H1 (cell line): ENCODE data around the gene EFHD1. TPM values are rescaled to one million over a fixed set of nuclear protein-coding genes. Genes with fewer than 3 reads are reported as not detected.

Experiments used
- CTCF ChIA-PET: fragments of 300-600 bp; sonication (Branson Sonifier 250); formaldehyde crosslinking; loops from one replicate; lab custom pipeline; 2021; ENCODE audit not compliant: partially characterized antibody; lab: Charles Lee
- POLR2A ChIA-PET: fragments of 300-600 bp; sonication (Branson Sonifier 250); formaldehyde crosslinking; loops from one replicate; lab custom pipeline; 2021; ENCODE audit warnings: inconsistent platforms; ENCODE audit not compliant: partially characterized antibody; lab: Charles Lee
- DNase-seq, 2 experiments: peaks; one replicate each; pipeline versions ENCODE4 v3.0.0 to v3.0.0-alpha.2; 2010 to 2022; ENCODE audit warnings: low spot score in 2 of 2, low read depth in 1 of 2, mixed read lengths in 1 of 2
- FAIRE-seq: peaks from 2 replicates; lab custom pipeline; 2011; peaks lifted over from hg19 to GRCh38; lab: Jason Lieb, UNC
- H2AFZ ChIP-seq: 2 replicates; pipeline ENCODE4 v1.8.1; 2012; ENCODE audit warnings: low read length, inconsistent platforms
- H2AK5ac ChIP-seq: 2 replicates; pipeline ENCODE4 v1.6.1; 2013; ENCODE audit warnings: low read depth, low read length
- H2BK120ac ChIP-seq: replicated peaks from 2 replicates; pipeline ENCODE3; 2013; ENCODE audit warnings: low read depth, low read length, inconsistent platforms
- H2BK12ac ChIP-seq: 2 replicates; pipeline ENCODE4 v1.6.1; 2013; ENCODE audit warnings: low read depth, low read length
- H2BK15ac ChIP-seq: 2 replicates; pipeline ENCODE4 v1.6.1; 2013; ENCODE audit warnings: low read length
- H2BK20ac ChIP-seq: 2 replicates; pipeline ENCODE4 v1.6.1; 2013; ENCODE audit warnings: low read length
- H2BK5ac ChIP-seq: 2 replicates; pipeline ENCODE4 v1.6.1; 2013; ENCODE audit warnings: low read depth, low read length
- H3K14ac ChIP-seq: 2 replicates; pipeline ENCODE4 v1.6.1; 2013; ENCODE audit warnings: inconsistent platforms; ENCODE audit not compliant: insufficient read length
- H3K18ac ChIP-seq: 2 replicates; pipeline ENCODE4 v1.6.1; 2013; ENCODE audit warnings: low read length; ENCODE audit errors: extremely low read depth
- H3K23ac ChIP-seq: 2 replicates; pipeline ENCODE4 v1.6.1; 2013; ENCODE audit warnings: inconsistent platforms; ENCODE audit not compliant: insufficient read length
- H3K23me2 ChIP-seq: 2 replicates; pipeline ENCODE4 v1.6.1; 2013; ENCODE audit warnings: low read depth, low read length
- H3K27ac ChIP-seq: 2 replicates; pipeline ENCODE4 v1.6.1; 2011; ENCODE audit warnings: low read depth, low read length, inconsistent platforms
- H3K27me3 ChIP-seq, 4 experiments: replicated peaks in 1 of 4; 1 replicate in 1 of 4; 2 replicates in 3 of 4; pipeline versions ENCODE4 v1.6.1 to v1.8.1; 2011 to 2013; ENCODE audit warnings: low read length in 3 of 4, mild to moderate bottlenecking in 3 of 4, inconsistent platforms in 2 of 4, mixed read lengths in 2 of 4, moderate library complexity in 1 of 4; ENCODE audit not compliant: control insufficient read depth in 3 of 4, insufficient read depth in 3 of 4; ENCODE audit errors: extremely low read depth in 1 of 4
- H3K36me3 ChIP-seq, 4 experiments: 2 replicates each; pipeline versions ENCODE4 v1.6.1 to v1.8.1; 2011 to 2013; ENCODE audit warnings: mild to moderate bottlenecking in 4 of 4, low read length in 3 of 4, moderate library complexity in 2 of 4, control low read depth in 1 of 4, inconsistent platforms in 1 of 4; ENCODE audit not compliant: insufficient read depth in 4 of 4, control insufficient read depth in 2 of 4
- H3K4ac ChIP-seq: replicated peaks from 2 replicates; pipeline ENCODE3; 2013; ENCODE audit warnings: low read length, low read depth, mixed read lengths, inconsistent platforms; ENCODE audit not compliant: insufficient read length
- H3K4me1 ChIP-seq, 4 experiments: replicated peaks in 1 of 4; 1 replicate in 1 of 4; 2 replicates in 3 of 4; pipeline versions ENCODE4 v1.6.1 to v1.8.1; 2011 to 2013; ENCODE audit warnings: low read length in 3 of 4, inconsistent platforms in 2 of 4, mixed read lengths in 1 of 4; ENCODE audit not compliant: insufficient read depth in 4 of 4, control insufficient read depth in 3 of 4
- H3K4me2 ChIP-seq, 2 experiments: 2 replicates each; pipeline versions ENCODE4 v1.6.1 to v1.8.1; 2011 to 2013; ENCODE audit warnings: low read depth in 2 of 2, low read length in 2 of 2, control low read depth in 1 of 2, inconsistent platforms in 1 of 2, mild to moderate bottlenecking in 1 of 2; ENCODE audit not compliant: insufficient read depth in 1 of 2
- H3K4me3 ChIP-seq, 4 experiments: fragments of 200-600, 300-600 bp in 1 of 4; sonication (generic), shearing (Covaris generic), sonication (Bioruptor Twin) in 1 of 4; 2 replicates each; pipeline versions ENCODE4 v1.5.1 to v1.8.1; 2011 to 2016; ENCODE audit warnings: low read length in 4 of 4, low read depth in 3 of 4, control low read depth in 2 of 4, inconsistent platforms in 2 of 4, mild to moderate bottlenecking in 2 of 4, mixed read lengths in 1 of 4, moderate library complexity in 1 of 4; ENCODE audit not compliant: insufficient read depth in 2 of 4; ENCODE audit errors: extremely low read depth in 1 of 4
- H3K56ac ChIP-seq: replicated peaks from 2 replicates; pipeline ENCODE3; 2013; ENCODE audit warnings: low read depth, mild to moderate bottlenecking, mixed read lengths, low read length, inconsistent platforms; ENCODE audit not compliant: insufficient read length
- H3K79me1 ChIP-seq: 2 replicates; pipeline ENCODE4 v1.6.1; 2013; ENCODE audit warnings: low read depth, low read length, control low read depth
- H3K79me2 ChIP-seq, 2 experiments: 2 replicates each; pipeline versions ENCODE4 v1.6.1 to v1.8.1; 2012 to 2013; ENCODE audit warnings: low read length in 2 of 2, mild to moderate bottlenecking in 2 of 2, inconsistent platforms in 1 of 2; ENCODE audit not compliant: insufficient read depth in 2 of 2, control insufficient read depth in 1 of 2
- H3K9ac ChIP-seq, 4 experiments: replicated peaks in 1 of 4; 1 replicate in 1 of 4; 2 replicates in 3 of 4; pipeline versions ENCODE4 v1.6.1 to v1.8.1; 2011 to 2013; ENCODE audit warnings: low read depth in 3 of 4, low read length in 3 of 4, control low read depth in 2 of 4, mild to moderate bottlenecking in 2 of 4, moderate library complexity in 2 of 4, inconsistent platforms in 1 of 4; ENCODE audit errors: extremely low read depth in 1 of 4
- H3K9me3 ChIP-seq, 2 experiments: 2 replicates each; pipeline versions ENCODE4 v1.6.1 to v1.8.1; 2012 to 2013; ENCODE audit warnings: mild to moderate bottlenecking in 2 of 2, moderate library complexity in 2 of 2, control low read depth in 1 of 2, inconsistent platforms in 1 of 2, low read depth in 1 of 2, low read length in 1 of 2, mixed read lengths in 1 of 2; ENCODE audit not compliant: insufficient read depth in 2 of 2
- H4K20me1 ChIP-seq, 2 experiments: replicated peaks in 1 of 2; 2 replicates each; pipeline versions ENCODE3 to v1.8.1; 2011 to 2013; ENCODE audit warnings: inconsistent platforms in 2 of 2, low read length in 2 of 2, mild to moderate bottlenecking in 1 of 2; ENCODE audit not compliant: insufficient read depth in 2 of 2, control insufficient read depth in 1 of 2
- H4K5ac ChIP-seq: 2 replicates; pipeline ENCODE4 v1.6.1; 2013; ENCODE audit warnings: low read length, low read depth, mixed read lengths, inconsistent platforms; ENCODE audit not compliant: insufficient read length
- H4K8ac ChIP-seq: 2 replicates; pipeline ENCODE4 v1.8.0; 2013; ENCODE audit warnings: mild to moderate bottlenecking, moderate library complexity, low read length, inconsistent platforms; ENCODE audit not compliant: insufficient read depth; ENCODE audit errors: extremely low read depth
- H4K91ac ChIP-seq: replicated peaks from 2 replicates; pipeline ENCODE3; 2013; ENCODE audit warnings: low read length, mixed read lengths, inconsistent platforms; ENCODE audit not compliant: insufficient read length
- BCL11A ChIP-seq, 2 experiments: IDR thresholded peaks; one replicate each; pipeline ENCODE4 v1.6.1; 2011; ENCODE audit warnings: low read depth in 2 of 2, low read length in 2 of 2, mild to moderate bottlenecking in 2 of 2
- CBX5 ChIP-seq: fragments of 300-800, 300-1000 bp; sonication (generic); IDR thresholded peaks from 2 replicates; pipeline ENCODE4 v1.7.1; 2016; ENCODE audit warnings: antibody characterized with exemption, low read length, low read depth
- CBX8 ChIP-seq: fragments of 300-800, 300-1000 bp; sonication (generic); IDR thresholded peaks from 2 replicates; pipeline ENCODE4 v1.7.1; 2016; ENCODE audit warnings: low read depth, low read length, borderline replicate concordance
- CHD2 ChIP-seq: IDR thresholded peaks from 2 replicates; pipeline ENCODE4 v1.6.1; 2012; ENCODE audit warnings: low read length, improper control_type of control experiment
- CREB1 ChIP-seq: IDR thresholded peaks from 2 replicates; pipeline ENCODE4 v1.6.1; 2012; ENCODE audit warnings: inconsistent platforms
- KDM5A ChIP-seq: fragments of 200-600 bp; IDR thresholded peaks from 2 replicates; pipeline ENCODE4 v1.7.1; 2012; ENCODE audit warnings: mild to moderate bottlenecking, low read length, inconsistent platforms, mixed read lengths
- MAFK ChIP-seq: IDR thresholded peaks from 2 replicates; pipeline ENCODE4 v1.6.1; 2012; ENCODE audit warnings: low read depth, mild to moderate bottlenecking, improper control_type of control experiment, low read length
- RAD21 ChIP-seq, 2 experiments: IDR thresholded peaks in 1 of 2; conservative IDR thresholded peaks in 1 of 2; 2 replicates each; pipeline ENCODE4 v1.6.1; 2011; ENCODE audit warnings: low read depth in 2 of 2, low read length in 2 of 2, improper control_type of control experiment in 1 of 2, inconsistent platforms in 1 of 2, mild to moderate bottlenecking in 1 of 2, moderate library complexity in 1 of 2
- SIX5 ChIP-seq: IDR thresholded peaks from 2 replicates; pipeline ENCODE4 v1.6.1; 2011; ENCODE audit warnings: mild to moderate bottlenecking, low read depth, low read length
- SP2 ChIP-seq: IDR thresholded peaks from 2 replicates; pipeline ENCODE4 v1.6.1; 2012; ENCODE audit warnings: mild to moderate bottlenecking, low read length, inconsistent platforms
- SUZ12 ChIP-seq: fragments of 200-600 bp; sonication (generic); IDR thresholded peaks from 2 replicates; pipeline ENCODE4 v1.6.1; 2012; ENCODE audit warnings: mild to moderate bottlenecking, inconsistent platforms, low read length, moderate library complexity, mixed read lengths
- TAF1 ChIP-seq: IDR thresholded peaks from 2 replicates; pipeline ENCODE4 v1.6.1; 2011; ENCODE audit warnings: mild to moderate bottlenecking, low read depth, low read length
- YY1 ChIP-seq: IDR thresholded peaks from 2 replicates; pipeline ENCODE4 v1.6.1; 2011; ENCODE audit warnings: low read depth, mild to moderate bottlenecking, low read length
- WGBS, 2 experiments: shearing (Covaris generic) in 1 of 2; methylation state at CpG; one replicate each; pipeline versions ENCODE4 v1.1.6 to v1.1.7; 2013 to 2015; ENCODE audit warnings: low lambda C conversion rate in 2 of 2, mixed read lengths in 2 of 2, inconsistent platforms in 1 of 2, low coverage in 1 of 2, missing lambda C conversion rate in 1 of 2; ENCODE audit not compliant: insufficient replicate concordance in 2 of 2, insufficient coverage in 1 of 2, insufficient read length in 1 of 2; ENCODE audit errors: extremely low coverage in 1 of 2, missing lambda C conversion rate in 1 of 2; 5-methylcytosine and 5-hydroxymethylcytosine counted together
- polyA plus RNA-seq, 7 experiments: library from polyadenylated mRNA; depleted of rRNA in 3 of 7; stranded (reverse) in 5 of 7; unstranded in 2 of 7; fragments of >200 nt in 5 of 7; fragments of 200-250 nt in 2 of 7; gene quantifications; 1 replicate in 5 of 7; 2 replicates in 1 of 7; 4 replicates in 1 of 7; pipeline versions ENCODE4 v1.2.1 to v1.2.3, GENCODE V29; 2011 to 2013; ENCODE audit warnings: missing spikeins in 2 of 7, mixed read lengths in 2 of 7
- total RNA-seq: library from RNA; stranded (reverse); fragmentation: NEBNext Ultra II Directional; extraction: Animal tissue kit (Norgen Biotek cat#: 25700); gene quantifications from 2 replicates; pipeline ENCODE4 v1.2.1, GENCODE V29; 2021

The EFHD1 gene
- total and polyA plus RNA-seq, 2 of the 8 experiments (the other 6 are each of a cell fraction or from before 2014, with no cell fraction given): 3.4 to 4.5 TPM

- FAIRE-seq (no peak), DNase-seq (no peak)
- Histone ChIP-seq H2BK5ac (no peak overlapping the region), H2AFZ (no peak overlapping the region), H3K79me1 (no peaks in the 10 kb centered on the region), H2BK15ac (no peak overlapping the region), H3K9ac (no peak overlapping the region), H4K91ac (no peak overlapping the region), H4K8ac (no peak overlapping the region), H4K20me1 (no peaks in the 10 kb centered on the region), H2BK120ac (no peak overlapping the region), H3K4ac (no peak overlapping the region), H3K4me3 (no peak overlapping the region), H2AK5ac (no peak overlapping the region), H4K5ac (no peak overlapping the region), H2BK20ac (no peak overlapping the region), H3K27ac (no peak overlapping the region), H3K56ac (no peak overlapping the region), H3K9me3 (no peaks in the 10 kb centered on the region), H3K4me2 (no peak overlapping the region), H3K23me2 (peaks cover 6% of the 10 kb centered on the region; the same call in 1 of the 2 replicates), H3K23ac (no peak overlapping the region), H2BK12ac (0 out of 2 replicates have a peak overlapping the region, but pooled peaks have one; percentile 17), H3K79me2 (no peaks in the 10 kb centered on the region), H3K14ac (no peak overlapping the region), H3K18ac (no peak overlapping the region; the same call in 1 of the 2 replicates), H3K36me3 (no peaks in the 10 kb centered on the region), H3K4me1 (no peaks in the 10 kb centered on the region), H3K27me3 (peaks cover 5 to 19% (median 15%) of the 10 kb centered on the region in 4 experiments; a peak in 6 of 7 replicates)
- CTCF ChIA-PET: interaction anchor here (0.6 to 4.2 kb wide), 4 partner anchors 17 to 121 kb away, joined by 3 to 14 read pairs (median 4); no protein-coding TSS in a partner anchor
- POLR2A ChIA-PET: no interaction called here
- 89% methylated on average over 10 of the region's 10 CpGs; no CpG with 5 or more reads in 1 of the 2 experiments for WGBS, 2 experiments
- TF ChIP-seq KDM5A (no peak), RAD21 (IDR thresholded peaks at IDR 0.05 in 1 of 2, conservative IDR thresholded peaks at IDR 0.05 in 1 of 2; ENCODE audit: low read depth in 2 of 2, low read length in 2 of 2) (no peak), BCL11A (IDR thresholded peaks at IDR 0.05; ENCODE audit: low read depth in 2 of 2, low read length in 2 of 2) (no peak), CBX5 (no peak), TAF1 (no peak), SP2 (no peak), CREB1 (no peak), SUZ12 (no peak), SIX5 (no peak), YY1 (no peak), MAFK (no peak), CBX8 (no peak), CHD2 (no peak)
Observed at GRCh38 chr2:232628466-232629128, 4.8 kb upstream of the EFHD1 start.
